Mammary epithelial cell (primary cell): ENCODE measurements around the gene COL1A2.

Source experiments
- CTCF ChIP-seq, 2 donors: IDR thresholded peaks in 1 of 2; conservative IDR thresholded peaks in 1 of 2; 2 replicates each; pipeline ENCODE4 v1.5.1; 2011 to 2012; ENCODE audit warnings: inconsistent platforms in 2 of 2, low read length in 2 of 2, mild to moderate bottlenecking in 2 of 2, control low read depth in 1 of 2, low read depth in 1 of 2; ENCODE audit not compliant: insufficient read depth in 1 of 2; ENCODE audit errors: extremely low read depth in 1 of 2
- EZH2 ChIP-seq: IDR thresholded peaks from 2 replicates; pipeline ENCODE4 v1.6.1; 2012; ENCODE audit warnings: low read length, inconsistent platforms, borderline replicate concordance

- TF ChIP-seq EZH2 (no peak), CTCF (conservative IDR thresholded peaks at IDR 0.05 in 1 of 2, IDR thresholded peaks at IDR 0.05 in 1 of 2; ENCODE audit: extremely low read depth in 1 of 2, insufficient read depth in 1 of 2, low read depth in 1 of 2, low read length in 2 of 2) (no peak)
These were observed 77.9 kb downstream of the COL1A2 start for GRCh38 chr7:94472608-94473007.
